HepG2 (cell line): ENCODE measurements around the gene COMMD4. TPM values are rescaled to one million over a fixed set of nuclear protein-coding genes. Genes with fewer than 3 reads are reported as not detected.

Source experiments
- EHMT2 ChIP-seq: fragments of 200-600 bp; sonication (generic); IDR thresholded peaks from 2 replicates; pipeline ENCODE4 v1.7.0; 2017; ENCODE audit warnings: antibody characterized with exemption, low read depth, low read length, borderline replicate concordance
- HNRNPL ChIP-seq: fragments of 200-400 bp; formaldehyde crosslinking; IDR thresholded peaks from 2 replicates; pipeline ENCODE4 v1.6.1; 2017; ENCODE audit warnings: mild to moderate bottlenecking, low read depth, low read length
- MBNL3 ChIP-seq: fragments of 250-450 bp; sonication (Bioruptor Pico); conservative IDR thresholded peaks from 2 replicates; pipeline ENCODE4 v1.8.0; 2022; ENCODE audit warnings: mild to moderate bottlenecking, inconsistent platforms
- MYC ChIP-seq: sonication (generic); formaldehyde crosslinking; IDR thresholded peaks from 2 replicates; pipeline ENCODE4 v1.9.0; 2021; ENCODE audit warnings: missing genetic modification reagents, borderline replicate concordance
- NFIB ChIP-seq: sonication (generic); formaldehyde crosslinking; IDR thresholded peaks from 2 replicates; pipeline ENCODE4 v1.9.0; 2021; ENCODE audit warnings: missing genetic modification reagents, mild to moderate bottlenecking, borderline replicate concordance
- PRDM4 ChIP-seq: sonication (generic); formaldehyde crosslinking; IDR thresholded peaks from 2 replicates; pipeline ENCODE4 v1.9.0; 2021; ENCODE audit warnings: missing genetic modification reagents, borderline replicate concordance
- RERE ChIP-seq: IDR thresholded peaks from 2 replicates; pipeline ENCODE4 v1.6.1; 2016; ENCODE audit warnings: low read depth, missing genetic modification reagents, missing compliant biosample characterization
- STAG1 ChIP-seq: sonication (generic); formaldehyde crosslinking; IDR thresholded peaks from 2 replicates; pipeline ENCODE4 v1.4.0; 2020; ENCODE audit warnings: missing genetic modification reagents
- TEAD3 ChIP-seq: optimal IDR thresholded peaks from 2 replicates; pipeline ENCODE3; 2016; ENCODE audit warnings: borderline replicate concordance
- TRIM22 ChIP-seq: fragments of 450-650 bp; IDR thresholded peaks from 2 replicates; pipeline ENCODE4 v1.6.1; 2017
- ZBTB2 ChIP-seq: sonication (generic); formaldehyde crosslinking; IDR thresholded peaks from 2 replicates; pipeline ENCODE4 v1.8.0; 2022; ENCODE audit warnings: low read depth, missing genetic modification reagents
- ZNF335 ChIP-seq: sonication (generic); formaldehyde crosslinking; IDR thresholded peaks from 2 replicates; pipeline ENCODE4 v1.4.0; 2020; ENCODE audit warnings: missing genetic modification reagents
- ZNF562 ChIP-seq: sonication (generic); formaldehyde crosslinking; IDR thresholded peaks from 2 replicates; pipeline ENCODE4 v1.8.0; 2022; ENCODE audit warnings: missing genetic modification reagents, borderline replicate concordance
- ZNF589 ChIP-seq: sonication (generic); formaldehyde crosslinking; conservative IDR thresholded peaks from 2 replicates; pipeline ENCODE4 v1.8.0; 2022; ENCODE audit warnings: mild to moderate bottlenecking, moderate library complexity, missing genetic modification reagents
- ZNF615 ChIP-seq: sonication (generic); formaldehyde crosslinking; IDR thresholded peaks from 2 replicates; pipeline ENCODE4 v1.5.0; 2020; ENCODE audit warnings: mild to moderate bottlenecking, missing genetic modification reagents, borderline replicate concordance
- ZNF7 ChIP-seq: IDR thresholded peaks from 2 replicates; pipeline ENCODE4 v1.6.1; 2016; ENCODE audit warnings: missing biosample characterization, missing genetic modification reagents
- ZNF790 ChIP-seq: sonication (generic); formaldehyde crosslinking; IDR thresholded peaks from 2 replicates; pipeline ENCODE4 v1.8.0; 2022; ENCODE audit warnings: missing genetic modification reagents, mild to moderate bottlenecking, borderline replicate concordance
- ZNF850 ChIP-seq: sonication (generic); formaldehyde crosslinking; conservative IDR thresholded peaks from 2 replicates; pipeline ENCODE4 v1.9.0; 2021; ENCODE audit warnings: mild to moderate bottlenecking, missing genetic modification reagents
- polyA plus RNA-seq, 8 experiments: library from polyadenylated mRNA; depleted of rRNA in 3 of 8; stranded (reverse) in 7 of 8; unstranded in 1 of 8; fragments of >200 nt; fragmentation: Illumina TruSeq in 4 of 8; extraction: Trizol in 4 of 8; gene quantifications; 2 replicates each; pipeline versions ENCODE4 v1.2.1 to v1.2.3, GENCODE V29; 2011 to 2016; ENCODE audit warnings: low read depth in 4 of 8, missing spikeins in 1 of 8, mixed read lengths in 1 of 8; ENCODE audit not compliant: insufficient read depth in 1 of 8
- total RNA-seq, 5 experiments: library from RNA; depleted of rRNA; stranded (reverse); fragments of >200 nt; fragmentation: Illumina TruSeq; extraction: Trizol; gene quantifications; 2 replicates each; pipeline ENCODE4 v1.2.3, GENCODE V29; 2016; ENCODE audit warnings: low read depth in 1 of 5

COMMD4 gene
- total and polyA plus RNA-seq, 2 of the 13 experiments (the other 11 are each of a cell fraction or from before 2014, with no cell fraction given): 45.8 to 89.9 TPM

GRCh38 chr15:75368689-75369239, 32.9 kb downstream of the COMMD4 start (continued):
- peak; percentile 85; the same call in 1 of the 2 replicates for TF ChIP-seq ZBTB2
- TF ChIP-seq RERE (CRISPR knock-in tag): no peak
- TF ChIP-seq ZNF615 (CRISPR knock-in tag): no peak
- TF ChIP-seq PRDM4 (CRISPR knock-in tag): no peak
- TF ChIP-seq TRIM22: no peak
- TF ChIP-seq HNRNPL: no peak
- TF ChIP-seq MYC: no peak
- TF ChIP-seq ZNF589: 0 out of 2 replicates have a peak, but pooled peaks have one; percentile 0
- TF ChIP-seq EHMT2: no peak
- TF ChIP-seq ZNF7: no peak
- peak; percentile 51 for TF ChIP-seq TEAD3 (CRISPR knock-in tag)
- TF ChIP-seq ZNF790 (CRISPR knock-in tag): no peak
- no peak for TF ChIP-seq ZNF850 (CRISPR knock-in tag)
- TF ChIP-seq ZNF335 (CRISPR knock-in tag): no peak
- TF ChIP-seq MBNL3 (CRISPR knock-in tag): no peak
- TF ChIP-seq STAG1 (CRISPR knock-in tag): no peak
- no peak for TF ChIP-seq ZNF562 (CRISPR knock-in tag)
- no peak for TF ChIP-seq NFIB
